Adrenal gland (tissue), 12 donors: ENCODE results near the gene ACSM6. TPM values are rescaled to one million over a fixed set of nuclear protein-coding genes. Genes with fewer than 3 reads are reported as not detected.
A peak's percentile ranks its signal among the peaks of the same experiment; 100 is the strongest.
"Not testable (repeated sequence)": the region's sequence is repeated elsewhere in the genome, so short reads cannot be mapped to it uniquely, and the experiment has no call there.

Experiments
- DNase-seq, 7 donors: peaks; one replicate each; pipeline ENCODE4 v3.0.0-alpha.2; 2019 to 2020
- H3K27ac ChIP-seq, 5 donors: fragments of 200-600 bp; sonication (generic) in 4 of 5; 1 replicate in 3 of 5; 2 replicates in 2 of 5; pipeline versions ENCODE4 v1.5.1 to v1.8.0; 2016 to 2020; ENCODE audit warnings: mild to moderate bottlenecking in 1 of 5
- H3K27me3 ChIP-seq: fragments of 200-600 bp; 2 replicates; pipeline ENCODE4 v1.8.0; 2021
- H3K36me3 ChIP-seq, 2 donors: fragments of 200-600 bp; replicated peaks in 1 of 2; 1 replicate in 1 of 2; 2 replicates in 1 of 2; pipeline versions ENCODE4 v1.5.1 to v1.8.0; 2018 to 2022
- H3K4me1 ChIP-seq, 2 donors: fragments of 200-600 bp; replicated peaks in 1 of 2; 1 replicate in 1 of 2; 2 replicates in 1 of 2; pipeline versions ENCODE4 v1.5.1 to v1.8.0; 2018 to 2021
- H3K4me3 ChIP-seq, 4 donors: fragments of 200-600 bp; sonication (generic) in 3 of 4; one replicate each; pipeline ENCODE4 v1.5.1; 2016 to 2018
- H3K9me3 ChIP-seq, 3 donors: fragments of 200-600 bp; sonication (generic) in 1 of 3; replicated peaks in 1 of 3; 1 replicate in 2 of 3; 2 replicates in 1 of 3; pipeline versions ENCODE4 v1.5.1 to v1.8.0; 2016 to 2021
- CTCF ChIP-seq, 6 experiments: fragments of 450-650 bp in 4 of 6; fragments of 200-600 bp in 2 of 6; sonication (generic) in 1 of 6; IDR thresholded peaks; 1 replicate in 5 of 6; 2 replicates in 1 of 6; pipeline versions ENCODE4 v1.5.1 to v1.8.0; 2016 to 2021; ENCODE audit warnings: antibody characterized with exemption in 6 of 6, mild to moderate bottlenecking in 2 of 6, moderate library complexity in 1 of 6
- POLR2A ChIP-seq, 2 donors: fragments of 450-650 bp; IDR thresholded peaks; one replicate each; pipeline ENCODE4 v1.6.1; 2017; ENCODE audit warnings: antibody characterized with exemption in 2 of 2, mild to moderate bottlenecking in 2 of 2, moderate library complexity in 1 of 2
- whole genome bisulfite sequencing, 4 donors: extraction: QIAGEN DNeasy Blood & Tissue Kit in 2 of 4; methylation state at CpG; one replicate each; pipeline versions ENCODE4 v1.1.5 to v1.1.7; 2013 to 2017; 5-methylcytosine and 5-hydroxymethylcytosine counted together
- intact Hi-C, 2 donors: fragments of 100-400 bp; cut with DNase I; formaldehyde crosslinking; loops; one replicate each; pipeline versions ENCODE4 v1.14.1 to v1.15.0; 2022 to 2023
- polyA plus RNA-seq, 3 donors: library from polyadenylated mRNA; stranded (reverse); fragments of 200-250 nt in 2 of 3; fragments of 350-450 nt in 1 of 3; fragmentation: Illumina TruSeq in 1 of 3; extraction: RNeasy Lipid Tissue Mini Kit (QIAGEN cat#74804) in 1 of 3; gene quantifications; one replicate each; pipeline ENCODE4 v1.2.3, GENCODE V29; 2013 to 2014
- total RNA-seq, 9 donors: library from RNA; depleted of rRNA in 4 of 9; stranded (reverse); fragments of >200 nt in 4 of 9; fragments of 120-200 nt in 1 of 9; fragmentation: NEBNext Ultra II Directional in 1 of 9; extraction: Animal tissue kit (Norgen Biotek cat#: 25700) in 1 of 9; gene quantifications; one replicate each; pipeline versions ENCODE4 v1.1.0 to v1.2.4, GENCODE V29; 2013 to 2023
- donor health status: healthy with polysubstance abuse.
- donor health status: Bipolar disorder and iron deficiency.
- donor health status: DM: yes; HTN: yes; CAD: no.
- donor health status: DM: no; HTN: no; CAD: no.
- donor health status: DM: no; HTN: no; CAD: no.
- donor health status: DM: yes; HTN: yes; CAD: no.

The ACSM6 gene
- total and polyA plus RNA-seq, 12 donors, result not detected

GRCh38 chr10:95229724-95230627 is 35.9 kb downstream of the ACSM6 start:
- Histone ChIP-seq H3K9me3 (no peaks in the 10 kb centered on the region), H3K36me3 (no peaks in the 10 kb centered on the region), H3K27ac (peak overlapping the region in 4 of 5 donors; percentile 42 to 89 (median 78)), H3K27me3 (no peaks in the 10 kb centered on the region), H3K4me1 (peaks cover 8 to 11% of the 10 kb centered on the region in 2 donors), H3K4me3 (peak overlapping the region in 2 of 4 donors; percentile 46 to 56)
- peak in 5 of 7 donors; percentile 34 to 57 (median 46) for DNase-seq
- TF ChIP-seq POLR2A (IDR thresholded peaks at IDR 0.05) (peak in 1 of 2 donors; percentile 50), CTCF (IDR thresholded peaks at IDR 0.05) (no peak)
- 42 to 57% (median 47%) methylated on average over 10 of the region's 10 CpGs for WGBS, 4 donors
- intact Hi-C loops, result no loop called here

GRCh38 chr10:95230677-95231586 is 36.9 kb downstream of the ACSM6 start:
- Histone ChIP-seq H3K4me3 (peak overlapping the region in 2 of 4 donors; percentile 46 to 56), H3K4me1 (peaks cover 11 to 12% of the 10 kb centered on the region in 2 donors), H3K27ac (peak overlapping the region in 4 of 5 donors; percentile 35 to 89 (median 78))
- WGBS, 4 donors, result 27 to 42% (median 36%) methylated on average over 30 to 36 of the region's 36 CpGs
- H3K36me3 ChIP-seq, intact Hi-C loops, H3K27me3 ChIP-seq, H3K9me3 ChIP-seq: not testable (repeated sequence)
- peak in 1 of 2 donors; percentile 56 for TF ChIP-seq POLR2A (IDR thresholded peaks at IDR 0.05)
- peak; percentile 33 to 74 (median 61) for DNase-seq

- TF ChIP-seq CTCF (IDR thresholded peaks at IDR 0.05) (no peak), POLR2A (IDR thresholded peaks at IDR 0.05) (no peak)
- no peaks in the 10 kb centered on the region for H3K36me3 ChIP-seq
- WGBS, 4 donors, result 76 to 88% (median 80%) methylated on average over 2 of the region's 2 CpGs
- no peak for DNase-seq
- H3K4me3 ChIP-seq, result no peak overlapping the region
- H3K27me3 ChIP-seq, result no peaks in the 10 kb centered on the region
- intact Hi-C loops, result no loop called here
- H3K9me3 ChIP-seq, result no peaks in the 10 kb centered on the region
- H3K27ac ChIP-seq, result no peak overlapping the region
- peaks cover 11 to 12% of the 10 kb centered on the region in 2 donors for H3K4me1 ChIP-seq
Observed at GRCh38 chr10:95233377-95234034, 39.5 kb downstream of the ACSM6 start.

GRCh38 chr10:95234951-95235350 is 40.9 kb downstream of the ACSM6 start:
- Histone ChIP-seq H3K36me3 (no peaks in the 10 kb centered on the region), H3K27ac (no peak overlapping the region), H3K4me3 (no peak overlapping the region), H3K4me1 (peaks cover 5 to 12% of the 10 kb centered on the region in 2 donors), H3K9me3 (no peaks in the 10 kb centered on the region), H3K27me3 (no peaks in the 10 kb centered on the region)
- 75 to 84% (median 81%) methylated on average over 5 of the region's 5 CpGs for WGBS, 4 donors
- DNase-seq, result no peak
- intact Hi-C loops, result no loop called here
- TF ChIP-seq POLR2A (IDR thresholded peaks at IDR 0.05), result no peak
